GM20000 (cell line): Measurements from ENCODE around the gene JSRP1.

Experiments
- DNase-seq: peaks from one replicate; pipeline ENCODE4 v3.0.0; 2012; ENCODE audit warnings: low spot score
- TF ChIP-seq, protein P1 (sequence below): IDR thresholded peaks from 2 replicates; pipeline ENCODE4 v1.5.1; 2012; ENCODE audit warnings: mild to moderate bottlenecking, control low read depth; ENCODE audit errors: extremely low read depth, missing control alignments

JSRP1 gene

DNA sequence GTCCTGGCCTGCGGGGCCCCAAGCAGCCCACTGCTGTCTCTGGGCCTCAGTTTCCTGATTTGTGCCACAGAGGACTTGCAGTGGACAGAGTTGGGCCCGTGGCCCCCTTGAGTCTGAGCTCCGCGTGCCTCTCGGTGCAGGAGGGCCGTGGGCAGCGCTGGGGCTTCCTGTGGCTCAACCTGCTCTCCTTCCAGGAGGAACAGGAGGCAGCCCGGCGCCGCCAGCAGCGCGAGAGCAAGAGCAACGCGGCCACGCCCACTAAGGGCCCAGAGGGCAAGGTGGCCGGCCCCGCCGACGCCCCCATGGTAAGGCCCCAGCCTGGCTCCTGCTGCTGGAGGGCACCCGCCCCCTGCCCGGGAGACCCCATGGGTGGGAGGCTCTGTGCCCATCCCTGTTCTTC lies 46.0 kb downstream of the JSRP1 start:
- TF ChIP-seq, protein P1, sequence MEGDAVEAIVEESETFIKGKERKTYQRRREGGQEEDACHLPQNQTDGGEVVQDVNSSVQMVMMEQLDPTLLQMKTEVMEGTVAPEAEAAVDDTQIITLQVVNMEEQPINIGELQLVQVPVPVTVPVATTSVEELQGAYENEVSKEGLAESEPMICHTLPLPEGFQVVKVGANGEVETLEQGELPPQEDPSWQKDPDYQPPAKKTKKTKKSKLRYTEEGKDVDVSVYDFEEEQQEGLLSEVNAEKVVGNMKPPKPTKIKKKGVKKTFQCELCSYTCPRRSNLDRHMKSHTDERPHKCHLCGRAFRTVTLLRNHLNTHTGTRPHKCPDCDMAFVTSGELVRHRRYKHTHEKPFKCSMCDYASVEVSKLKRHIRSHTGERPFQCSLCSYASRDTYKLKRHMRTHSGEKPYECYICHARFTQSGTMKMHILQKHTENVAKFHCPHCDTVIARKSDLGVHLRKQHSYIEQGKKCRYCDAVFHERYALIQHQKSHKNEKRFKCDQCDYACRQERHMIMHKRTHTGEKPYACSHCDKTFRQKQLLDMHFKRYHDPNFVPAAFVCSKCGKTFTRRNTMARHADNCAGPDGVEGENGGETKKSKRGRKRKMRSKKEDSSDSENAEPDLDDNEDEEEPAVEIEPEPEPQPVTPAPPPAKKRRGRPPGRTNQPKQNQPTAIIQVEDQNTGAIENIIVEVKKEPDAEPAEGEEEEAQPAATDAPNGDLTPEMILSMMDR = no peak
- no peak for DNase-seq

DNA sequence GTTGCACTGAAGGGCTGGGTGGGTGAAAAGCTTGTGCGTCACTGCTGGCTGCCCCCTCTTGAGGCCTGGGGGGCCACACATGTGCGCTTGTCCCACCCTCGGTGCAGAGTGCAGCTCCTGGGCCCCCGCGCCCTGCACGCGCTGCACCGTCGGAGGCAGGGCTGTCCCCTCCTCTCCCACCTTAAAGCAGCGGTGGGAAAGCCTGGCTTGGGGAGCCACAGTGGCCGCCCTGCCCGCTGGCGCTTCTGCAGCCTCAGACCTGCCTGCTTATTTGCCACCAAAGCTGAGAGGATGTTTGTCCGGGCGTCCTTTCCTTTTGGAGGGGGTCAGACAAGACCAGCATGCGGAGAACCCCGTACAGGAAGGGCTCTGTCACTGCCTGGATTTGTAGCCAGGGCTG lies 46.8 kb downstream of the JSRP1 start:
- TF ChIP-seq, protein P1 = no peak
- no peak for DNase-seq

DNA sequence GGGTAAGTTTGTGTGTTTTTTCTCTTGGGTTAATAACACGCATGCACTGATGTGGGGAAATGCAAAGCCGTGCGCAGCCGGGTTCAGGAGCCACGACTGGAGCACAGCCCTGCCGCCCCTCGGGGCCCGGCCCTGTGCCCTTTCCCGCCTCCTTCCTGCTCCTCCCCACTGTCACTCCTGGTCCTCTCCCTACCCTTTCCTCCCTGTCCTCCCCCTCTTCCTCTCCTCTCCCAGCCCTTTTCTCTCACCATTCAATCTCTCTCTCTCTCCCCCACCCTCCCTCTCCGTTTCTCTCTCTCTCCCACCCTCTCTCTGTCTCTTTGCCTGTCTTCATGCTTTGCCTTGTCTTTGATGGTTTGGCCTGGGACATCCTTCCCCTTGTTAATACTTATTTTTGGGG lies 47.2 kb downstream of the JSRP1 start:
- TF ChIP-seq, protein P1 = no peak
- DNase-seq = no peak

DNA sequence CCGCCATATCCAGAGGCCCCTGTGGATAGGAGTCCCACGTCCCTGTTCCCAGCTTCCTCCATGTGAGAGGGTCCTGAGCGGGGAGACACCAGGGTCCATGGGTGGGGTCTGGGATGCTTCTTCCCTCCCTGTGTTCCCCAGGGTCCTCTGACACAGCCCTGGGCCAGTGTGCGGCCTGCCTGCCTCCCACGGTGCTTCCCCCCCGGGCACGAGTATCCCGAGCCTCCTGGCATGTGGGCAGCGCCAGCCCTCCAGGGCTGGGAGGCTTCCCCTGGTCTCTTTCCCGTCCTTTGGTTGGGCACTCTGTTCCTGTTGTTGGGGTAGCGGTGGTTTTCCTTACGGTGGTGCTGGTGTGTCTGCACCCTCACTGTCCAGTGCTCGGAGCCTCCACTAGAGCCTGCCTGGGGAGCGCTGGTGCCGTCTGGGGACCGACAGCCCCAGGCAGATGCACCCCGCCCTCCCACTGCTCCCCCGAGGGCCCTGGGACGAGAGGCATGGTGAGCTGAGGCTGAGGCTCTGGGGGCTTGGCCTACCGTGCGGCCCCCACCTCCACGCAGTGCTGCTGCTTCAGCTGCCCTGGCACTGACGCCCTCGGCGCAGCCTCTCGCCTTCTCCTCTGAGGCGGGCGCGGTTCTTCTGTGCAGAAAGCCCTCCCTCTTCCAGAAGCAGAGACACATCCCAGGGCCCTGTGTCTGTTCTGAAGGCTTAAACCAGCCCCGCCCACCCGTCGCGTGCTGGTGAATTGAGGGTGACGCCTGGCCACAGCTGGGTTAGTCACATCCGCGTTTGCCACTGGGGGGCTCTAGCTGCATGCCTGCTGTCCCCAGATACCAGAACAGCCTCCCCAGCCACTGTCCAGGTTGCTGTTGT lies 48.0 kb downstream of the JSRP1 start:
- TF ChIP-seq, protein P1 = peak; percentile 17
- peak; percentile 77 for DNase-seq

DNA sequence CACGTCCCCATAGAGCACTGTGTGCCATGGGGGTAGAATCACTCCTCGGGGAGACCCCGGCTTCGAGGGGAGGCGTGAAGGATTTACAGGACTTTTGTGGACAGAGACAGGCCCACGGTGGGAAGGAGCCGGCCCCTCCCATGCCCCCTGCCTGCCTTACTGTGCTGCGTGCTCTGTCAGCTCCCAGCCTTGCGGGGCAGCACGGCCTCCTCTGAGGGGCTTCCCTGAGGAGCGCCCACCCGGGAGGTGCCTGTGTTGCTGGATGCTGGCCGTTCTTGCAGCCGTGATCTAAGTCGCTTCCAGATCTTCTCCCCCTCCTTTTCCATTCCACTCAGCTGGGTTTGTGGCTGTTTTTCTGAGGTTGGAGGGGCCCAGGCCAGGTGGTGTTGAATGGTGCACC lies 49.2 kb downstream of the JSRP1 start:
- TF ChIP-seq, protein P1 = no peak
- no peak for DNase-seq

DNA sequence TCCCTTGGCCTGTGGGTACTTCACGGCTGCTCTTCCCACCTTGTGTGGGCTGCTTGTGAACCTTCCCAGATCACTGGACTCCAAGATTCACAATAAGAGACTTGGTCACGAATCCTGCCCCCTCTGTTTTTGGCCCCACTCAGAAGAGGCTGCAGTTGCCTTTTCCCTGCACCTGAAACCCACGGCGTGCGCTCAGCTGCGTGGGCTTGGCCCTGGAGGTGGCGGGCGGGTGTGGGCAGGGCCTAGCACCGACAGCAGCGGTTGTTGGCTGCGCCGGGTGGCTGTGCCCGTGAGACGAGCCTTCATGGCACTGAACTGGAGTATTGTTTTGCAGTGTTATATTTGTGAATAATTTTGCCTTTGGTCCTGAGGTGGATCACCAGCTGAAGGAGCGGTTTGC lies 53.9 kb downstream of the JSRP1 start:
- no peak for DNase-seq
- TF ChIP-seq, protein P1 = no peak
